SK-N-SH (cell line): ENCODE measurements around the gene FBXW8. TPM values are rescaled to one million over a fixed set of nuclear protein-coding genes. Genes with fewer than 3 reads are reported as not detected.

Source experiments
- CTCF ChIA-PET: fragments of 300-600, 350-600 bp; formaldehyde crosslinking; extraction: SDS; loops from one replicate; lab custom pipeline; 2021; lab: Yijun Ruan, JAX
- POLR2A ChIA-PET: fragments of 350-600 bp; sonication (Branson Sonifier 250); formaldehyde crosslinking; extraction: SDS; loops from one replicate; lab custom pipeline; 2020; ENCODE audit warnings: antibody characterized with exemption, inconsistent platforms; lab: Yijun Ruan, JAX
- DNase-seq: peaks from one replicate; pipeline ENCODE4 v3.0.0; 2012
- H2AFZ ChIP-seq: fragments of 200-600 bp; sonication (generic); 2 replicates; pipeline ENCODE4 v1.8.1; 2016; ENCODE audit warnings: antibody characterized with exemption, mild to moderate bottlenecking, low read depth
- H3F3A ChIP-seq: fragments of 200-600 bp; sonication (generic); replicated peaks from 2 replicates; pipeline ENCODE3; 2016; ENCODE audit warnings: antibody characterized with exemption, mild to moderate bottlenecking; ENCODE audit not compliant: insufficient read depth
- H3K27ac ChIP-seq, 2 experiments: fragments of 200-500 bp in 1 of 2; fragments of 200-600 bp in 1 of 2; sonication (Bioruptor generic) in 1 of 2; sonication (generic), shearing (Covaris generic) in 1 of 2; 2 replicates each; pipeline versions ENCODE4 v1.5.1 to v1.6.1; 2014 to 2016; ENCODE audit warnings: low read depth in 2 of 2, inconsistent platforms in 1 of 2, low read length in 1 of 2, mild to moderate bottlenecking in 1 of 2, mixed read lengths in 1 of 2
- H3K27me3 ChIP-seq: fragments of 200-600 bp; sonication (generic), shearing (Covaris generic); 2 replicates; pipeline ENCODE4 v1.6.1; 2016; ENCODE audit warnings: mixed run types; ENCODE audit not compliant: insufficient read depth
- H3K36me3 ChIP-seq, 2 experiments: fragments of 200-500 bp in 1 of 2; fragments of 200-600 bp in 1 of 2; sonication (Bioruptor generic) in 1 of 2; sonication (generic) in 1 of 2; replicated peaks in 1 of 2; 2 replicates each; pipeline versions ENCODE3 to v1.5.1; 2014 to 2016; ENCODE audit warnings: low read length in 1 of 2, mild to moderate bottlenecking in 1 of 2; ENCODE audit not compliant: insufficient read depth in 2 of 2, control insufficient read depth in 1 of 2
- H3K4me1 ChIP-seq, 2 experiments: fragments of 200-500 bp in 1 of 2; fragments of 200-600 bp in 1 of 2; sonication (Bioruptor generic) in 1 of 2; sonication (generic), shearing (Covaris generic) in 1 of 2; 2 replicates each; pipeline versions ENCODE4 v1.5.1 to v1.6.1; 2014 to 2016; ENCODE audit warnings: low read depth in 1 of 2, low read length in 1 of 2, mixed run types in 1 of 2; ENCODE audit not compliant: insufficient read depth in 2 of 2, control insufficient read depth in 1 of 2
- H3K4me2 ChIP-seq: fragments of 200-600 bp; sonication (generic), shearing (Covaris generic); 2 replicates; pipeline ENCODE4 v1.6.1; 2017; ENCODE audit warnings: mixed run types
- H3K4me3 ChIP-seq, 2 experiments: fragments of 200-500 bp in 1 of 2; fragments of 200-600 bp in 1 of 2; sonication (Bioruptor generic) in 1 of 2; sonication (generic), shearing (Covaris generic) in 1 of 2; 2 replicates each; pipeline versions ENCODE4 v1.5.1 to v1.8.1; 2014 to 2016; ENCODE audit warnings: low read depth in 2 of 2, inconsistent platforms in 1 of 2, low read length in 1 of 2, mild to moderate bottlenecking in 1 of 2, mixed read lengths in 1 of 2, moderate library complexity in 1 of 2
- H3K79me2 ChIP-seq: fragments of 200-600 bp; sonication (generic); 2 replicates; pipeline ENCODE4 v1.8.1; 2017; ENCODE audit warnings: mild to moderate bottlenecking; ENCODE audit not compliant: insufficient read depth
- H3K9ac ChIP-seq: fragments of 200-600 bp; sonication (generic); 2 replicates; pipeline ENCODE4 v1.6.1; 2017; ENCODE audit warnings: mixed run types
- H3K9me2 ChIP-seq: fragments of 200-600 bp; sonication (generic); 2 replicates; pipeline ENCODE4 v1.6.1; 2017; ENCODE audit warnings: mixed run types
- H3K9me3 ChIP-seq: fragments of 200-600 bp; sonication (generic); 2 replicates; pipeline ENCODE4 v1.6.1; 2017; ENCODE audit warnings: mixed run types, mild to moderate bottlenecking, moderate library complexity
- H4K20me1 ChIP-seq: fragments of 200-600 bp; sonication (generic); 2 replicates; pipeline ENCODE4 v1.6.1; 2017; ENCODE audit warnings: mild to moderate bottlenecking, mixed run types; ENCODE audit not compliant: insufficient read depth
- CHD2 ChIP-seq: fragments of 150-350 bp; IDR thresholded peaks from 2 replicates; pipeline ENCODE4 v1.6.1; 2018; ENCODE audit warnings: low read length; ENCODE audit not compliant: partially characterized antibody
- GABPA ChIP-seq: IDR thresholded peaks from 2 replicates; pipeline ENCODE4 v1.4.0; 2012; ENCODE audit warnings: low read depth, mild to moderate bottlenecking
- GATA2 ChIP-seq: sonication (generic); formaldehyde crosslinking; IDR thresholded peaks from 2 replicates; pipeline ENCODE4 v1.5.0; 2020; ENCODE audit warnings: mild to moderate bottlenecking, missing genetic modification reagents
- JUND ChIP-seq: IDR thresholded peaks from 2 replicates; pipeline ENCODE4 v1.4.0; 2012
- MEF2A ChIP-seq: IDR thresholded peaks from 2 replicates; pipeline ENCODE4 v1.4.0; 2012; ENCODE audit warnings: low read depth, borderline replicate concordance
- MXI1 ChIP-seq: IDR thresholded peaks from 2 replicates; pipeline ENCODE4 v1.6.1; 2012; ENCODE audit warnings: mild to moderate bottlenecking, low read depth, low read length, improper control_type of control experiment
- NFIC ChIP-seq: IDR thresholded peaks from 2 replicates; pipeline ENCODE4 v1.4.0; 2012; ENCODE audit warnings: borderline replicate concordance
- POLR2AphosphoS5 ChIP-seq: IDR thresholded peaks from 2 replicates; pipeline ENCODE4 v1.6.1; 2012; ENCODE audit warnings: low read depth, low read length
- RCOR1 ChIP-seq: fragments of 150-350 bp; IDR thresholded peaks from 2 replicates; pipeline ENCODE4 v1.6.1; 2017; ENCODE audit warnings: antibody characterized with exemption, low read length
- RFX5 ChIP-seq: IDR thresholded peaks from 2 replicates; pipeline ENCODE4 v1.6.1; 2012; ENCODE audit warnings: mild to moderate bottlenecking, improper control_type of control experiment, low read length
- SIN3A ChIP-seq: IDR thresholded peaks from 2 replicates; pipeline ENCODE4 v1.6.1; 2012; ENCODE audit warnings: low read depth, mild to moderate bottlenecking, low read length, moderate library complexity, borderline replicate concordance
- SMC3 ChIP-seq: IDR thresholded peaks from 2 replicates; pipeline ENCODE4 v1.6.1; 2012; ENCODE audit warnings: low read depth, low read length, improper control_type of control experiment
- TAF1 ChIP-seq: IDR thresholded peaks from 2 replicates; pipeline ENCODE4 v1.6.1; 2012; ENCODE audit warnings: low read depth, mild to moderate bottlenecking, low read length, moderate library complexity, borderline replicate concordance
- TEAD4 ChIP-seq: IDR thresholded peaks from 2 replicates; pipeline ENCODE4 v1.4.0; 2012; ENCODE audit warnings: mild to moderate bottlenecking, borderline replicate concordance; ENCODE audit not compliant: insufficient read depth
- YY1 ChIP-seq: IDR thresholded peaks from 2 replicates; pipeline ENCODE4 v1.4.0; 2012; ENCODE audit warnings: low read depth, mild to moderate bottlenecking
- WGBS: methylation state at CpG from one replicate; pipeline ENCODE4 v1.1.6; 2017; ENCODE audit warnings: low lambda C conversion rate; 5-methylcytosine and 5-hydroxymethylcytosine counted together
- polyA plus RNA-seq, 3 experiments: library from polyadenylated mRNA; depleted of rRNA; stranded (reverse); fragments of >200 nt; gene quantifications; 2 replicates each; pipeline ENCODE4 v1.2.3, GENCODE V29; 2012
- TF ChIP-seq, protein P1 (sequence below): fragments of 150-350 bp; IDR thresholded peaks from 2 replicates; pipeline ENCODE4 v1.6.1; 2016; ENCODE audit warnings: mild to moderate bottlenecking, low read depth, low read length
- TF ChIP-seq, protein P2 (sequence below): IDR thresholded peaks from 2 replicates; pipeline ENCODE4 v1.4.0; 2012; ENCODE audit warnings: low read depth, borderline replicate concordance
- TF ChIP-seq, protein P3 (sequence below): IDR thresholded peaks from 2 replicates; pipeline ENCODE4; 2012
- TF ChIP-seq, protein P4 (sequence below): IDR thresholded peaks from 2 replicates; pipeline ENCODE4 v1.4.0; 2012; ENCODE audit warnings: low read depth, borderline replicate concordance
- TF ChIP-seq, protein P5 (sequence below): IDR thresholded peaks from 2 replicates; pipeline ENCODE4 v1.4.0; 2012; ENCODE audit warnings: low read depth

FBXW8 gene
- polyA plus RNA-seq, 1 of the 3 experiments (the other 2 are of a cell fraction): 15.6 TPM

DNA sequence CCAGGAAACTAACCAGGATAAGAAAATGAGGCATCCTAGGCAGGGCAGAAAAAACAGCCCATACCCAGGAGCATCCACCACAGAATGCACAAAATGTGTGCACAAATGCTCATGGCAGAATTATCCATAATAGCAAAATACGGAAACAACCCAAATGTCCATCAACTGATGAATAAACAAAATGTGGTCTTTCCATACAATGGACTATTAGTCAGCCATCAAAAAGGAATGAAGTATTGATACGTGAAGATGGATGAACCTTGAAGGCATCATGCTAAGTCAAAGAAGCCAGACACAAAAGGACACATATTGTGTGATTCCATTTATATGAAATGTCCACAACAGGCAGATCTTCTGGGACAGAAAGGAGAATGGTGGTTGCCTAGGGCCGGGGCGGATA is 48.6 kb upstream of the FBXW8 start:
- H3K4me1 ChIP-seq: peaks cover 0 to 13% of the 10 kb centered on the region in 2 experiments; a peak in 1 of 4 replicates
- CTCF ChIA-PET: interaction anchor here (1.8 to 2.6 kb wide), 3 partner anchors 10 to 15 kb away, joined by 6 to 19 read pairs (median 16); no protein-coding TSS in a partner anchor

More for the DNA sequence above, 48.6 kb upstream of the FBXW8 start:
- TF ChIP-seq RFX5 (no peak), SMC3 (no peak), TEAD4 (no peak), JUND (no peak), MXI1 (no peak), GABPA (no peak), RCOR1 (no peak), CHD2 (no peak), GATA2 (CRISPR knock-in tag) (no peak), NFIC (no peak), YY1 (no peak), POLR2AphosphoS5 (no peak), MEF2A (no peak), SIN3A (no peak), TAF1 (no peak)
- TF ChIP-seq, protein P1, sequence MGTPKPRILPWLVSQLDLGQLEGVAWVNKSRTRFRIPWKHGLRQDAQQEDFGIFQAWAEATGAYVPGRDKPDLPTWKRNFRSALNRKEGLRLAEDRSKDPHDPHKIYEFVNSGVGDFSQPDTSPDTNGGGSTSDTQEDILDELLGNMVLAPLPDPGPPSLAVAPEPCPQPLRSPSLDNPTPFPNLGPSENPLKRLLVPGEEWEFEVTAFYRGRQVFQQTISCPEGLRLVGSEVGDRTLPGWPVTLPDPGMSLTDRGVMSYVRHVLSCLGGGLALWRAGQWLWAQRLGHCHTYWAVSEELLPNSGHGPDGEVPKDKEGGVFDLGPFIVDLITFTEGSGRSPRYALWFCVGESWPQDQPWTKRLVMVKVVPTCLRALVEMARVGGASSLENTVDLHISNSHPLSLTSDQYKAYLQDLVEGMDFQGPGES: no peak
- TF ChIP-seq, protein P2, sequence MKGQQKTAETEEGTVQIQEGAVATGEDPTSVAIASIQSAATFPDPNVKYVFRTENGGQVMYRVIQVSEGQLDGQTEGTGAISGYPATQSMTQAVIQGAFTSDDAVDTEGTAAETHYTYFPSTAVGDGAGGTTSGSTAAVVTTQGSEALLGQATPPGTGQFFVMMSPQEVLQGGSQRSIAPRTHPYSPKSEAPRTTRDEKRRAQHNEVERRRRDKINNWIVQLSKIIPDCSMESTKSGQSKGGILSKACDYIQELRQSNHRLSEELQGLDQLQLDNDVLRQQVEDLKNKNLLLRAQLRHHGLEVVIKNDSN: no peak
- TF ChIP-seq, protein P3, sequence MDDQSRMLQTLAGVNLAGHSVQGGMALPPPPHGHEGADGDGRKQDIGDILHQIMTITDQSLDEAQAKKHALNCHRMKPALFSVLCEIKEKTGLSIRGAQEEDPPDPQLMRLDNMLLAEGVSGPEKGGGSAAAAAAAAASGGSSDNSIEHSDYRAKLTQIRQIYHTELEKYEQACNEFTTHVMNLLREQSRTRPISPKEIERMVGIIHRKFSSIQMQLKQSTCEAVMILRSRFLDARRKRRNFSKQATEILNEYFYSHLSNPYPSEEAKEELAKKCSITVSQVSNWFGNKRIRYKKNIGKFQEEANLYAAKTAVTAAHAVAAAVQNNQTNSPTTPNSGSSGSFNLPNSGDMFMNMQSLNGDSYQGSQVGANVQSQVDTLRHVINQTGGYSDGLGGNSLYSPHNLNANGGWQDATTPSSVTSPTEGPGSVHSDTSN: no peak
- TF ChIP-seq, protein P4, sequence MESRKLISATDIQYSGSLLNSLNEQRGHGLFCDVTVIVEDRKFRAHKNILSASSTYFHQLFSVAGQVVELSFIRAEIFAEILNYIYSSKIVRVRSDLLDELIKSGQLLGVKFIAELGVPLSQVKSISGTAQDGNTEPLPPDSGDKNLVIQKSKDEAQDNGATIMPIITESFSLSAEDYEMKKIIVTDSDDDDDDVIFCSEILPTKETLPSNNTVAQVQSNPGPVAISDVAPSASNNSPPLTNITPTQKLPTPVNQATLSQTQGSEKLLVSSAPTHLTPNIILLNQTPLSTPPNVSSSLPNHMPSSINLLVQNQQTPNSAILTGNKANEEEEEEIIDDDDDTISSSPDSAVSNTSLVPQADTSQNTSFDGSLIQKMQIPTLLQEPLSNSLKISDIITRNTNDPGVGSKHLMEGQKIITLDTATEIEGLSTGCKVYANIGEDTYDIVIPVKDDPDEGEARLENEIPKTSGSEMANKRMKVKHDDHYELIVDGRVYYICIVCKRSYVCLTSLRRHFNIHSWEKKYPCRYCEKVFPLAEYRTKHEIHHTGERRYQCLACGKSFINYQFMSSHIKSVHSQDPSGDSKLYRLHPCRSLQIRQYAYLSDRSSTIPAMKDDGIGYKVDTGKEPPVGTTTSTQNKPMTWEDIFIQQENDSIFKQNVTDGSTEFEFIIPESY: no peak
- TF ChIP-seq, protein P5, sequence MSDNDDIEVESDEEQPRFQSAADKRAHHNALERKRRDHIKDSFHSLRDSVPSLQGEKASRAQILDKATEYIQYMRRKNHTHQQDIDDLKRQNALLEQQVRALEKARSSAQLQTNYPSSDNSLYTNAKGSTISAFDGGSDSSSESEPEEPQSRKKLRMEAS: no peak
- no peaks in the 10 kb centered on the region for H3K36me3 ChIP-seq
- no peak overlapping the region for H3K4me3 ChIP-seq
- H3K9me3 ChIP-seq: no peaks in the 10 kb centered on the region
- no peaks in the 10 kb centered on the region; the same call in 1 of the 2 replicates for H3K27me3 ChIP-seq
- DNase-seq: no peak
- POLR2A ChIA-PET: no interaction called here
- no peaks in the 10 kb centered on the region for H3K9me2 ChIP-seq
- H3K4me2 ChIP-seq: no peak overlapping the region
- H3K9ac ChIP-seq: no peak overlapping the region
- WGBS: 88% methylated on average over 4 of the region's 4 CpGs
- no peak overlapping the region for H3K27ac ChIP-seq
- peaks cover 7% of the 10 kb centered on the region for H3F3A ChIP-seq
- no peaks in the 10 kb centered on the region for H3K79me2 ChIP-seq
- H2AFZ ChIP-seq: no peak overlapping the region
- H4K20me1 ChIP-seq: no peaks in the 10 kb centered on the region
